Measurements from ENCODE around the gene CD22.

CD22 gene

DNA sequence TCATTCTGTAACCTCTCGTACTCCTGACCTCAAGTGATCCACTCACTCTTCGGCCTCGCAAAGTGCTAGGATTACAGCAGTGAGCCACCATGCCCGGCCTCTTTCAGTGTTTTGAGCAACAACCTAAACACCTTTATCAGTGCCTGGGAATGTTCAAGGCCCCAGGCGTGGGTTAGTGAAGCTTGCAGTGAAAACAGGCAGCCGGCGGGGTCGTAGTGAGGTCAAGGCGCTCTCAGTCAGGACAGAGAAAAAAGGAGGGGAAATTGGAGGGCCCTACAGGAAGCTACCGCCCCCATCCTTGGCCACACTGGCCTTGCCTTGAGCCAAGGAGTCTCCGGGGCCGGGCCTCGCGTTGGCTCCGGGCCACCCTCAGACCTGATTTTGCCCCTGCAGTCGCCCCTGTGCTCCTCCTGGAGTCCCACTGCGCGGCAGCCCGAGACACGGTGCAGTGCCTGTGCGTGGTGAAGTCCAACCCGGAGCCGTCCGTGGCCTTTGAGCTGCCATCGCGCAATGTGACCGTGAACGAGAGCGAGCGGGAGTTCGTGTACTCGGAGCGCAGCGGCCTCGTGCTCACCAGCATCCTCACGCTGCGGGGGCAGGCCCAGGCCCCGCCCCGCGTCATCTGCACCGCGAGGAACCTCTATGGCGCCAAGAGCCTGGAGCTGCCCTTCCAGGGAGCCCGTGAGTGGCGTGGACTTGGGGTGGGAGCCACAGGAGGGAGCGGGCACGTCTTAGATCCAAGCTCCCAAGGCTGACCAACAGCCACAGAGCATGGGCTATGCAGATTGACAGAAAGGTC is 19.3 kb upstream of the CD22 start:
- TF ChIP-seq OSR2 (tag by site-specific recombination; IDR thresholded peaks at IDR 0.05) (no peak), ZNF350 (tag by site-specific recombination; IDR thresholded peaks at IDR 0.05) (no peak), ZFP69B (tag by site-specific recombination; IDR thresholded peaks at IDR 0.05) (no peak), SALL2 (tag by site-specific recombination; IDR thresholded peaks at IDR 0.05; ENCODE audit: borderline replicate concordance) (no peak), WT1 (tag by site-specific recombination; IDR thresholded peaks at IDR 0.05) (no peak), ZNF214 (tag by site-specific recombination; IDR thresholded peaks at IDR 0.05; ENCODE audit: borderline replicate concordance) (no peak), TCF7L2 (IDR thresholded peaks at IDR 0.05; ENCODE audit: borderline replicate concordance, low read depth, low read length) (no peak), ZNF211 (tag by site-specific recombination; IDR thresholded peaks at IDR 0.05; ENCODE audit: low read depth) (no peak), ZNF10 (tag by site-specific recombination; IDR thresholded peaks at IDR 0.05) (no peak)
- TF ChIP-seq, protein P1, sequence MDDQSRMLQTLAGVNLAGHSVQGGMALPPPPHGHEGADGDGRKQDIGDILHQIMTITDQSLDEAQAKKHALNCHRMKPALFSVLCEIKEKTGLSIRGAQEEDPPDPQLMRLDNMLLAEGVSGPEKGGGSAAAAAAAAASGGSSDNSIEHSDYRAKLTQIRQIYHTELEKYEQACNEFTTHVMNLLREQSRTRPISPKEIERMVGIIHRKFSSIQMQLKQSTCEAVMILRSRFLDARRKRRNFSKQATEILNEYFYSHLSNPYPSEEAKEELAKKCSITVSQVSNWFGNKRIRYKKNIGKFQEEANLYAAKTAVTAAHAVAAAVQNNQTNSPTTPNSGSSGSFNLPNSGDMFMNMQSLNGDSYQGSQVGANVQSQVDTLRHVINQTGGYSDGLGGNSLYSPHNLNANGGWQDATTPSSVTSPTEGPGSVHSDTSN (CRISPR knock-in tag; IDR thresholded peaks at IDR 0.05) = no peak
- TF ChIP-seq, protein P2, sequence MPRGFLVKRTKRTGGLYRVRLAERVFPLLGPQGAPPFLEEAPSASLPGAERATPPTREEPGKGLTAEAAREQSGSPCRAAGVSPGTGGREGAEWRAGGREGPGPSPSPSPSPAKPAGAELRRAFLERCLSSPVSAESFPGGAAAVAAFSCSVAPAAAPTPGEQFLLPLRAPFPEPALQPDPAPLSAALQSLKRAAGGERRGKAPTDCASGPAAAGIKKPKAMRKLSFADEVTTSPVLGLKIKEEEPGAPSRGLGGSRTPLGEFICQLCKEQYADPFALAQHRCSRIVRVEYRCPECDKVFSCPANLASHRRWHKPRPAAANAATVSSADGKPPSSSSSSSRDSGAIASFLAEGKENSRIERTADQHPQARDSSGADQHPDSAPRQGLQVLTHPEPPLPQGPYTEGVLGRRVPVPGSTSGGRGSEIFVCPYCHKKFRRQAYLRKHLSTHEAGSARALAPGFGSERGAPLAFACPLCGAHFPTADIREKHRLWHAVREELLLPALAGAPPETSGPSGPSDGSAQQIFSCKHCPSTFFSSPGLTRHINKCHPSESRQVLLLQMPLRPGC (tag by site-specific recombination; IDR thresholded peaks at IDR 0.05) = no peak
- TF ChIP-seq, protein P3, sequence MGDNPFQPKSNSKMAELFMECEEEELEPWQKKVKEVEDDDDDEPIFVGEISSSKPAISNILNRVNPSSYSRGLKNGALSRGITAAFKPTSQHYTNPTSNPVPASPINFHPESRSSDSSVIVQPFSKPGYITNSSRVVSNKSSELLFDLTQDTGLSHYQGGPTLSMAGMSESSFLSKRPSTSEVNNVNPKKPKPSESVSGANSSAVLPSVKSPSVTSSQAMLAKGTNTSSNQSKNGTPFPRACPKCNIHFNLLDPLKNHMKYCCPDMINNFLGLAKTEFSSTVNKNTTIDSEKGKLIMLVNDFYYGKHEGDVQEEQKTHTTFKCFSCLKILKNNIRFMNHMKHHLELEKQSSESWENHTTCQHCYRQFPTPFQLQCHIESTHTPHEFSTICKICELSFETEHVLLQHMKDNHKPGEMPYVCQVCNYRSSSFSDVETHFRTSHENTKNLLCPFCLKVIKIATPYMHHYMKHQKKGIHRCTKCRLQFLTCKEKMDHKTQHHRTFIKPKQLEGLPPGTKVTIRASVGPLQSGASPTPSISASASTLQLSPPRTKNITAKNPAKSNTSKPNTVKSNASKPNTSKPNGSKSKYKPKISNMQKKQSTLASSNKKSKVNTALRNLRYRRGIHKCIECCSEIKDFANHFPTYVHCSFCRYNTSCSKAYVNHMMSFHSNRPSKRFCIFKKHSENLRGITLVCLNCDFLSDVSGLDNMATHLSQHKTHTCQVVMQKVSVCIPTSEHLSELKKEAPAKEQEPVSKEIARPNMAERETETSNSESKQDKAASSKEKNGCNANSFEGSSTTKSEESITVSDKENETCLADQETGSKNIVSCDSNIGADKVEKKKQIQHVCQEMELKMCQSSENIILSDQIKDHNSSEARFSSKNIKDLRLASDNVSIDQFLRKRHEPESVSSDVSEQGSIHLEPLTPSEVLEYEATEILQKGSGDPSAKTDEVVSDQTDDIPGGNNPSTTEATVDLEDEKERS (tag by site-specific recombination; IDR thresholded peaks at IDR 0.05) = no peak
- TF ChIP-seq, protein P4, sequence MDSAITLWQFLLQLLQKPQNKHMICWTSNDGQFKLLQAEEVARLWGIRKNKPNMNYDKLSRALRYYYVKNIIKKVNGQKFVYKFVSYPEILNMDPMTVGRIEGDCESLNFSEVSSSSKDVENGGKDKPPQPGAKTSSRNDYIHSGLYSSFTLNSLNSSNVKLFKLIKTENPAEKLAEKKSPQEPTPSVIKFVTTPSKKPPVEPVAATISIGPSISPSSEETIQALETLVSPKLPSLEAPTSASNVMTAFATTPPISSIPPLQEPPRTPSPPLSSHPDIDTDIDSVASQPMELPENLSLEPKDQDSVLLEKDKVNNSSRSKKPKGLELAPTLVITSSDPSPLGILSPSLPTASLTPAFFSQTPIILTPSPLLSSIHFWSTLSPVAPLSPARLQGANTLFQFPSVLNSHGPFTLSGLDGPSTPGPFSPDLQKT (IDR thresholded peaks at IDR 0.05; ENCODE audit: borderline replicate concordance, low read depth, low read length) = no peak
- TF ChIP-seq, protein P5, sequence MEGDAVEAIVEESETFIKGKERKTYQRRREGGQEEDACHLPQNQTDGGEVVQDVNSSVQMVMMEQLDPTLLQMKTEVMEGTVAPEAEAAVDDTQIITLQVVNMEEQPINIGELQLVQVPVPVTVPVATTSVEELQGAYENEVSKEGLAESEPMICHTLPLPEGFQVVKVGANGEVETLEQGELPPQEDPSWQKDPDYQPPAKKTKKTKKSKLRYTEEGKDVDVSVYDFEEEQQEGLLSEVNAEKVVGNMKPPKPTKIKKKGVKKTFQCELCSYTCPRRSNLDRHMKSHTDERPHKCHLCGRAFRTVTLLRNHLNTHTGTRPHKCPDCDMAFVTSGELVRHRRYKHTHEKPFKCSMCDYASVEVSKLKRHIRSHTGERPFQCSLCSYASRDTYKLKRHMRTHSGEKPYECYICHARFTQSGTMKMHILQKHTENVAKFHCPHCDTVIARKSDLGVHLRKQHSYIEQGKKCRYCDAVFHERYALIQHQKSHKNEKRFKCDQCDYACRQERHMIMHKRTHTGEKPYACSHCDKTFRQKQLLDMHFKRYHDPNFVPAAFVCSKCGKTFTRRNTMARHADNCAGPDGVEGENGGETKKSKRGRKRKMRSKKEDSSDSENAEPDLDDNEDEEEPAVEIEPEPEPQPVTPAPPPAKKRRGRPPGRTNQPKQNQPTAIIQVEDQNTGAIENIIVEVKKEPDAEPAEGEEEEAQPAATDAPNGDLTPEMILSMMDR (tag by site-specific recombination; IDR thresholded peaks at IDR 0.05) = no peak
- TF ChIP-seq, protein P6, sequence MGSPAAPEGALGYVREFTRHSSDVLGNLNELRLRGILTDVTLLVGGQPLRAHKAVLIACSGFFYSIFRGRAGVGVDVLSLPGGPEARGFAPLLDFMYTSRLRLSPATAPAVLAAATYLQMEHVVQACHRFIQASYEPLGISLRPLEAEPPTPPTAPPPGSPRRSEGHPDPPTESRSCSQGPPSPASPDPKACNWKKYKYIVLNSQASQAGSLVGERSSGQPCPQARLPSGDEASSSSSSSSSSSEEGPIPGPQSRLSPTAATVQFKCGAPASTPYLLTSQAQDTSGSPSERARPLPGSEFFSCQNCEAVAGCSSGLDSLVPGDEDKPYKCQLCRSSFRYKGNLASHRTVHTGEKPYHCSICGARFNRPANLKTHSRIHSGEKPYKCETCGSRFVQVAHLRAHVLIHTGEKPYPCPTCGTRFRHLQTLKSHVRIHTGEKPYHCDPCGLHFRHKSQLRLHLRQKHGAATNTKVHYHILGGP (tag by site-specific recombination; IDR thresholded peaks at IDR 0.05) = no peak
- TF ChIP-seq, protein P7, sequence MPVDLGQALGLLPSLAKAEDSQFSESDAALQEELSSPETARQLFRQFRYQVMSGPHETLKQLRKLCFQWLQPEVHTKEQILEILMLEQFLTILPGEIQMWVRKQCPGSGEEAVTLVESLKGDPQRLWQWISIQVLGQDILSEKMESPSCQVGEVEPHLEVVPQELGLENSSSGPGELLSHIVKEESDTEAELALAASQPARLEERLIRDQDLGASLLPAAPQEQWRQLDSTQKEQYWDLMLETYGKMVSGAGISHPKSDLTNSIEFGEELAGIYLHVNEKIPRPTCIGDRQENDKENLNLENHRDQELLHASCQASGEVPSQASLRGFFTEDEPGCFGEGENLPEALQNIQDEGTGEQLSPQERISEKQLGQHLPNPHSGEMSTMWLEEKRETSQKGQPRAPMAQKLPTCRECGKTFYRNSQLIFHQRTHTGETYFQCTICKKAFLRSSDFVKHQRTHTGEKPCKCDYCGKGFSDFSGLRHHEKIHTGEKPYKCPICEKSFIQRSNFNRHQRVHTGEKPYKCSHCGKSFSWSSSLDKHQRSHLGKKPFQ (tag by site-specific recombination; IDR thresholded peaks at IDR 0.05) = no peak
- Histone ChIP-seq H3K9me3 (ENCODE audit: control insufficient read depth, insufficient read depth, low read depth, low read length) (no peaks in the 10 kb centered on the region), H3K36me3 (ENCODE audit: control insufficient read depth in 2 of 2, insufficient read depth in 1 of 2, low read length in 2 of 2) (no peaks in the 10 kb centered on the region), H3K4me3 (ENCODE audit: low read depth, low read length) (no peak overlapping the region), H3K4me1 (ENCODE audit: control insufficient read depth, insufficient read depth, low read length) (no peaks in the 10 kb centered on the region), H3K27ac (ENCODE audit: extremely low read depth, low read depth, low read length) (no peak overlapping the region)
- CTCF ChIA-PET = interaction anchor here (0.5 to 2.4 kb wide), 6 partner anchors 10 to 186 kb away, joined by 3 to 11 read pairs (median 3); no protein-coding TSS in a partner anchor
- POLR2A ChIA-PET = no interaction called here
